ENCODE results near the gene GSTM3. TPM values are rescaled to one million over a fixed set of nuclear protein-coding genes. Genes with fewer than 3 reads are reported as not detected.

GSTM3 gene
- total and polyA plus RNA-seq, 2 experiments from 2014 or later, result 3.1 to 4.1 TPM

DNA sequence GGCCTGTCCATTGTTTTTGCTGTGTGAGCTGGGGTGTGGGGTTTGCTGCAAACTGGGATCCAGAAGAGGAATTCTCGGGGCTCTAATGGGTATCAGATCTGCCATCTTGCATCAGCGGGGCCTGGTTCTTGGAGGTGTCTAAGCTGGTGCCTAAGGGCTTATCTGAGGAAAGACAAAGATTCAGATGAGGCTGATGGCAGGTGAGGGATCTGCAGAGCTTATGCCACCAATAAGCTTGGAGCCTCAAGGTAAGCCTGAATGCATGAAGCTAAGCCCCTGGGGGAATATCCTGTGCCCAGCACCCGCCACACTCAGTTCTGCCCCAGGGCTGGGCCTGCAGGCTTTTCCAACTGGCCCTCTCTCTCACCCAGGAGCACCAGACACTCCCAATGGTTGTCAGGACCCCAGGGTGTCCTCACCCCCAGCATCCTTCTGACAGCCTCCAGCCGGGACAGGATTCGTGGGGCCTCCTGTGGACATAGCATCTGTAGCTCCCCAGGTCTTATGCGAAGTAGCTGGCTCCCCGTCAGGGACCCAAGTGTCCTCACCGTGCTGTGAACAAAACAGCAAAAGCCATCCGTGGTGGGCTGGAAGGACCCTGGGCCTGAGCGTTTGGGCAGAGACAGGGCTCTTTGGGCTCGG is 9.5 kb upstream of the GSTM3 start:
- TF ChIP-seq EZH2phosphoT487 (IDR thresholded peaks at IDR 0.05; ENCODE audit: unreplicated experiment) (no peak), ZNF331 (CRISPR knock-in tag; IDR thresholded peaks at IDR 0.05; ENCODE audit: low read depth) (no peak), JUNB (IDR thresholded peaks at IDR 0.05; ENCODE audit: unreplicated experiment) (no peak), POLR2AphosphoS5 (IDR thresholded peaks at IDR 0.05; ENCODE audit: low read depth) (no peak), NANOG (IDR thresholded peaks at IDR 0.05; ENCODE audit: borderline replicate concordance) (no peak), CREB1 (CRISPR knock-in tag; IDR thresholded peaks at IDR 0.05; ENCODE audit: low read depth) (no peak), STAT1 (IDR thresholded peaks at IDR 0.05; ENCODE audit: unreplicated experiment) (no peak), ZNF114 (CRISPR knock-in tag; IDR thresholded peaks at IDR 0.05) (no peak), EZH2 (IDR thresholded peaks at IDR 0.05; ENCODE audit: low read depth, unreplicated experiment) (no peak), ZNF462 (CRISPR knock-in tag; IDR thresholded peaks at IDR 0.05) (no peak)
- TF ChIP-seq, protein P1, sequence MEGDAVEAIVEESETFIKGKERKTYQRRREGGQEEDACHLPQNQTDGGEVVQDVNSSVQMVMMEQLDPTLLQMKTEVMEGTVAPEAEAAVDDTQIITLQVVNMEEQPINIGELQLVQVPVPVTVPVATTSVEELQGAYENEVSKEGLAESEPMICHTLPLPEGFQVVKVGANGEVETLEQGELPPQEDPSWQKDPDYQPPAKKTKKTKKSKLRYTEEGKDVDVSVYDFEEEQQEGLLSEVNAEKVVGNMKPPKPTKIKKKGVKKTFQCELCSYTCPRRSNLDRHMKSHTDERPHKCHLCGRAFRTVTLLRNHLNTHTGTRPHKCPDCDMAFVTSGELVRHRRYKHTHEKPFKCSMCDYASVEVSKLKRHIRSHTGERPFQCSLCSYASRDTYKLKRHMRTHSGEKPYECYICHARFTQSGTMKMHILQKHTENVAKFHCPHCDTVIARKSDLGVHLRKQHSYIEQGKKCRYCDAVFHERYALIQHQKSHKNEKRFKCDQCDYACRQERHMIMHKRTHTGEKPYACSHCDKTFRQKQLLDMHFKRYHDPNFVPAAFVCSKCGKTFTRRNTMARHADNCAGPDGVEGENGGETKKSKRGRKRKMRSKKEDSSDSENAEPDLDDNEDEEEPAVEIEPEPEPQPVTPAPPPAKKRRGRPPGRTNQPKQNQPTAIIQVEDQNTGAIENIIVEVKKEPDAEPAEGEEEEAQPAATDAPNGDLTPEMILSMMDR (conservative IDR thresholded peaks at IDR 0.05; ENCODE audit: low read depth in 2 of 2), result no peak
- TF ChIP-seq, protein P2, sequence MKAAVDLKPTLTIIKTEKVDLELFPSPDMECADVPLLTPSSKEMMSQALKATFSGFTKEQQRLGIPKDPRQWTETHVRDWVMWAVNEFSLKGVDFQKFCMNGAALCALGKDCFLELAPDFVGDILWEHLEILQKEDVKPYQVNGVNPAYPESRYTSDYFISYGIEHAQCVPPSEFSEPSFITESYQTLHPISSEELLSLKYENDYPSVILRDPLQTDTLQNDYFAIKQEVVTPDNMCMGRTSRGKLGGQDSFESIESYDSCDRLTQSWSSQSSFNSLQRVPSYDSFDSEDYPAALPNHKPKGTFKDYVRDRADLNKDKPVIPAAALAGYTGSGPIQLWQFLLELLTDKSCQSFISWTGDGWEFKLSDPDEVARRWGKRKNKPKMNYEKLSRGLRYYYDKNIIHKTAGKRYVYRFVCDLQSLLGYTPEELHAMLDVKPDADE (IDR thresholded peaks at IDR 0.05), result no peak
- ATAC-seq (no peak), DNase-seq (ENCODE audit: low spot score) (no peak)
- Histone ChIP-seq H3K27me3 (ENCODE audit: insufficient read depth) (no peaks in the 10 kb centered on the region), H2AFZ (no peak overlapping the region), H3K27ac (ENCODE audit: low read depth) (no peak overlapping the region), H4K20me1 (replicated peaks; ENCODE audit: insufficient read depth) (no peaks in the 10 kb centered on the region), H3K79me2 (replicated peaks; ENCODE audit: insufficient read depth) (no peaks in the 10 kb centered on the region), H3K36me3 (ENCODE audit: insufficient read depth) (no peaks in the 10 kb centered on the region), H3K4me3 (no peak overlapping the region), H3K4me1 (ENCODE audit: insufficient read depth) (no peaks in the 10 kb centered on the region), H3K9me2 (ENCODE audit: insufficient read depth) (no peaks in the 10 kb centered on the region), H3F3A (replicated peaks; ENCODE audit: low read depth) (no peaks in the 10 kb centered on the region), H3K4me2 (no peak overlapping the region)
- H3K9me3 Mint-ChIP-seq, result peaks cover 23% of the 10 kb centered on the region
- no peaks in the 10 kb centered on the region for H3K4me1 Mint-ChIP-seq
- peaks cover 9% of the 10 kb centered on the region; the same call in 2 of the 3 replicates for H3K36me3 Mint-ChIP-seq (ENCODE audit: low read depth)
- H3K27me3 Mint-ChIP-seq (ENCODE audit: insufficient read depth, low read depth, poor library complexity), result peaks cover 12% of the 10 kb centered on the region
- no peak overlapping the region for H3K27ac Mint-ChIP-seq
- no peak overlapping the region for H3K4me3 Mint-ChIP-seq

Measured in GM23338 (cell line).